KG1 (cell line): ENCODE data around the gene SCAPER.
"Not testable (repeated sequence)": the region's sequence is repeated elsewhere in the genome, so short reads cannot be mapped to it uniquely, and the experiment has no call there.

Experiments
- DNase-seq: peaks from one replicate; lab custom pipeline; 2025; lab: John Stamatoyannopoulos, UW

Gene SCAPER

GRCh38 chr15:76787273-76787672, 117.9 kb downstream of the SCAPER start:
- no peak for DNase-seq

- DNase-seq, result no peak
Observed at GRCh38 chr15:76776969-76777368, 128.2 kb downstream of the SCAPER start.

GRCh38 chr15:76776480-76776879, 128.7 kb downstream of the SCAPER start:
- no peak for DNase-seq

- DNase-seq, result no peak
Observed at GRCh38 chr15:76773234-76773633, 131.9 kb downstream of the SCAPER start.

- DNase-seq, result no peak
Observed at GRCh38 chr15:76772776-76773175, 132.4 kb downstream of the SCAPER start.

GRCh38 chr15:76764004-76764403, 141.1 kb downstream of the SCAPER start:
- no peak for DNase-seq

GRCh38 chr15:76763554-76763953, 141.6 kb downstream of the SCAPER start:
- DNase-seq, result no peak

GRCh38 chr15:76756381-76756780, 148.8 kb downstream of the SCAPER start:
- DNase-seq, result no peak

- no peak for DNase-seq
Observed at GRCh38 chr15:76753771-76754170, 151.4 kb downstream of the SCAPER start.

- DNase-seq, result no peak
Observed at GRCh38 chr15:76753131-76753530, 152.0 kb downstream of the SCAPER start.

GRCh38 chr15:76752549-76752948, 152.6 kb downstream of the SCAPER start:
- no peak for DNase-seq

GRCh38 chr15:76737573-76737972, 167.6 kb downstream of the SCAPER start:
- DNase-seq, result no peak

- DNase-seq, result not testable (repeated sequence)
Observed at GRCh38 chr15:76732321-76732720, 172.8 kb downstream of the SCAPER start.

GRCh38 chr15:76730262-76730661, 174.9 kb downstream of the SCAPER start:
- DNase-seq, result no peak

GRCh38 chr15:76718863-76719262, 186.3 kb downstream of the SCAPER start:
- DNase-seq, result no peak

GRCh38 chr15:76714950-76715349, 190.2 kb downstream of the SCAPER start:
- DNase-seq, result no peak

- DNase-seq, result no peak
Observed at GRCh38 chr15:76711351-76711827, 193.8 kb downstream of the SCAPER start.

GRCh38 chr15:76704032-76704431, 201.1 kb downstream of the SCAPER start:
- not testable (repeated sequence) for DNase-seq

GRCh38 chr15:76696840-76697239, 208.3 kb downstream of the SCAPER start:
- no peak for DNase-seq

GRCh38 chr15:76692546-76692945, 212.6 kb downstream of the SCAPER start:
- not testable (repeated sequence) for DNase-seq

GRCh38 chr15:76687592-76687991, 217.5 kb downstream of the SCAPER start:
- not testable (repeated sequence) for DNase-seq

- no peak for DNase-seq
Observed at GRCh38 chr15:76684002-76684401, 221.1 kb downstream of the SCAPER start.

- no peak for DNase-seq
Observed at GRCh38 chr15:76682833-76683232, 222.3 kb downstream of the SCAPER start.

- no peak for DNase-seq
Observed at GRCh38 chr15:76682259-76682658, 222.9 kb downstream of the SCAPER start.

GRCh38 chr15:76678766-76679165, 226.4 kb downstream of the SCAPER start:
- DNase-seq, result no peak
